ENCODE data around the gene HPCA. TPM values are rescaled to one million over a fixed set of nuclear protein-coding genes. Genes with fewer than 3 reads are reported as not detected.

HPCA gene
- total and polyA plus RNA-seq, 2 of the 13 experiments (the other 11 are each of a cell fraction or from before 2014, with no cell fraction given) = not detected

- peak; percentile 65 for TF ChIP-seq XRCC5 (optimal IDR thresholded peaks at IDR 0.05; ENCODE audit: low read length)
- TF ChIP-seq, protein P1, sequence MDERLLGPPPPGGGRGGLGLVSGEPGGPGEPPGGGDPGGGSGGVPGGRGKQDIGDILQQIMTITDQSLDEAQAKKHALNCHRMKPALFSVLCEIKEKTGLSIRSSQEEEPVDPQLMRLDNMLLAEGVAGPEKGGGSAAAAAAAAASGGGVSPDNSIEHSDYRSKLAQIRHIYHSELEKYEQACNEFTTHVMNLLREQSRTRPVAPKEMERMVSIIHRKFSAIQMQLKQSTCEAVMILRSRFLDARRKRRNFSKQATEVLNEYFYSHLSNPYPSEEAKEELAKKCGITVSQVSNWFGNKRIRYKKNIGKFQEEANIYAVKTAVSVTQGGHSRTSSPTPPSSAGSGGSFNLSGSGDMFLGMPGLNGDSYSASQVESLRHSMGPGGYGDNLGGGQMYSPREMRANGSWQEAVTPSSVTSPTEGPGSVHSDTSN (CRISPR knock-in tag; IDR thresholded peaks at IDR 0.05) = no peak
- peak; percentile 45; the same call in 1 of the 2 replicates for TF ChIP-seq MYC (CRISPR knock-in tag; IDR thresholded peaks at IDR 0.05; ENCODE audit: borderline replicate concordance)
- TF ChIP-seq, protein P2, sequence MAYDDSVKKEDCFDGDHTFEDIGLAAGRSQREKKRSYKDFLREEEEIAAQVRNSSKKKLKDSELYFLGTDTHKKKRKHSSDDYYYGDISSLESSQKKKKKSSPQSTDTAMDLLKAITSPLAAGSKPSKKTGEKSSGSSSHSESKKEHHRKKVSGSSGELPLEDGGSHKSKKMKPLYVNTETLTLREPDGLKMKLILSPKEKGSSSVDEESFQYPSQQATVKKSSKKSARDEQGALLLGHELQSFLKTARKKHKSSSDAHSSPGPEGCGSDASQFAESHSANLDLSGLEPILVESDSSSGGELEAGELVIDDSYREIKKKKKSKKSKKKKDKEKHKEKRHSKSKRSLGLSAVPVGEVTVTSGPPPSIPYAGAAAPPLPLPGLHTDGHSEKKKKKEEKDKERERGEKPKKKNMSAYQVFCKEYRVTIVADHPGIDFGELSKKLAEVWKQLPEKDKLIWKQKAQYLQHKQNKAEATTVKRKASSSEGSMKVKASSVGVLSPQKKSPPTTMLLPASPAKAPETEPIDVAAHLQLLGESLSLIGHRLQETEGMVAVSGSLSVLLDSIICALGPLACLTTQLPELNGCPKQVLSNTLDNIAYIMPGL (CRISPR knock-in tag; IDR thresholded peaks at IDR 0.05; ENCODE audit: borderline replicate concordance in 1 of 2, low read depth in 1 of 2) = 0 out of 4 replicates have a peak, but pooled peaks of 1 of the 2 experiments have one; percentile 31
- TF ChIP-seq NFYB (CRISPR knock-in tag; IDR thresholded peaks at IDR 0.05) = no peak
- TF ChIP-seq ZFP82 (CRISPR knock-in tag; IDR thresholded peaks at IDR 0.05; ENCODE audit: borderline replicate concordance) = no peak
- TF ChIP-seq ZNF333 (CRISPR knock-in tag; IDR thresholded peaks at IDR 0.05; ENCODE audit: borderline replicate concordance) = no peak
- TF ChIP-seq NR0B2 (CRISPR knock-in tag; IDR thresholded peaks at IDR 0.05) = no peak
- TF ChIP-seq CREM (IDR thresholded peaks at IDR 0.05) = no peak
- no peak for TF ChIP-seq CREM (CRISPR knock-in tag; IDR thresholded peaks at IDR 0.05)
- no peak for TF ChIP-seq NFATC3 (CRISPR knock-in tag; IDR thresholded peaks at IDR 0.05)
- no peak for TF ChIP-seq ZBTB42 (CRISPR knock-in tag; IDR thresholded peaks at IDR 0.05)
- TF ChIP-seq UBTF (CRISPR knock-in tag; IDR thresholded peaks at IDR 0.05) = peak; percentile 35; the same call in 1 of the 2 replicates
- no peak for TF ChIP-seq ATAD3A (CRISPR knock-in tag; IDR thresholded peaks at IDR 0.05)
- TF ChIP-seq ZNF382 (CRISPR knock-in tag; IDR thresholded peaks at IDR 0.05; ENCODE audit: borderline replicate concordance) = no peak
- TF ChIP-seq REL (CRISPR knock-in tag; conservative IDR thresholded peaks at IDR 0.05) = no peak
- TF ChIP-seq ZNF276 (CRISPR knock-in tag; IDR thresholded peaks at IDR 0.05; ENCODE audit: low read depth) = no peak
- peak; percentile 16; the same call in 1 of the 2 replicates for TF ChIP-seq ERF (CRISPR knock-in tag; IDR thresholded peaks at IDR 0.05)
- TF ChIP-seq RELA (CRISPR knock-in tag; IDR thresholded peaks at IDR 0.05) = 0 out of 2 replicates have a peak, but pooled peaks have one; percentile 32
- peak; percentile 14 for TF ChIP-seq TEAD3 (CRISPR knock-in tag; optimal IDR thresholded peaks at IDR 0.05; ENCODE audit: borderline replicate concordance)
- TF ChIP-seq ZFAT (CRISPR knock-in tag; conservative IDR thresholded peaks at IDR 0.05) = no peak
- 0 out of 2 replicates have a peak, but pooled peaks have one; percentile 14 for TF ChIP-seq BORCS8-MEF2B (CRISPR knock-in tag; IDR thresholded peaks at IDR 0.05)
Measured at GRCh38 chr1:32876341-32877210, 9.7 kb upstream of the HPCA start (continued).
